ENCODE measurements around the gene TRERF1.

Gene TRERF1

GRCh38 chr6:42269974-42270510, 181.7 kb downstream of the TRERF1 start:
- DNase-seq: no peak

GRCh38 chr6:42269553-42269952, 182.2 kb downstream of the TRERF1 start:
- DNase-seq: no peak

GRCh38 chr6:42268835-42269204, 182.9 kb downstream of the TRERF1 start:
- DNase-seq: no peak

- no peak for DNase-seq
Observed at GRCh38 chr6:42268016-42268834, 183.5 kb downstream of the TRERF1 start.

- no peak for DNase-seq
Observed at GRCh38 chr6:42266538-42266937, 185.2 kb downstream of the TRERF1 start.

- DNase-seq: no peak
Observed at GRCh38 chr6:42264852-42265390, 186.8 kb downstream of the TRERF1 start.

- no peak for DNase-seq
Observed at GRCh38 chr6:42264162-42264851, 187.4 kb downstream of the TRERF1 start.

GRCh38 chr6:42263165-42263728, 188.5 kb downstream of the TRERF1 start:
- no peak for DNase-seq

- DNase-seq: no peak
Observed at GRCh38 chr6:42260972-42261371, 190.8 kb downstream of the TRERF1 start.

- DNase-seq: no peak
Observed at GRCh38 chr6:42260396-42260888, 191.3 kb downstream of the TRERF1 start.

- DNase-seq: no peak
Observed at GRCh38 chr6:42259841-42260395, 191.8 kb downstream of the TRERF1 start.

- no peak for DNase-seq
Observed at GRCh38 chr6:42259286-42259685, 192.4 kb downstream of the TRERF1 start.

GRCh38 chr6:42257614-42258013, 194.1 kb downstream of the TRERF1 start:
- DNase-seq: no peak

GRCh38 chr6:42257063-42257462, 194.7 kb downstream of the TRERF1 start:
- DNase-seq: no peak

- no peak for DNase-seq
Observed at GRCh38 chr6:42255050-42255449, 196.7 kb downstream of the TRERF1 start.

- DNase-seq: no peak
Observed at GRCh38 chr6:42254505-42254904, 197.2 kb downstream of the TRERF1 start.

GRCh38 chr6:42251911-42252637, 199.7 kb downstream of the TRERF1 start:
- no peak for DNase-seq

- no peak for DNase-seq
Observed at GRCh38 chr6:42251500-42251899, 200.2 kb downstream of the TRERF1 start.

- DNase-seq: no peak
Observed at GRCh38 chr6:42250274-42250931, 201.3 kb downstream of the TRERF1 start.

GRCh38 chr6:42249279-42249678, 202.4 kb downstream of the TRERF1 start:
- no peak for DNase-seq

GRCh38 chr6:42243046-42243445, 208.7 kb downstream of the TRERF1 start:
- DNase-seq: no peak

GRCh38 chr6:42241915-42242314, 209.8 kb downstream of the TRERF1 start:
- no peak for DNase-seq

Data from cortex of kidney (tissue), 1 donor.